RKO (cell line): ENCODE data around the gene FGF19.

ENCODE experiments used
- DNase-seq: peaks from one replicate; pipeline ENCODE4 v3.0.0-alpha.2; 2016; ENCODE audit warnings: low spot score

The FGF19 gene

GRCh38 chr11:69716891-69717747 is 13.3 kb upstream of the FGF19 start:
- no peak for DNase-seq

GRCh38 chr11:69716099-69716498 is 12.3 kb upstream of the FGF19 start:
- no peak for DNase-seq

- DNase-seq = no peak
Measured at GRCh38 chr11:69715446-69715845, 11.6 kb upstream of the FGF19 start.

- no peak for DNase-seq
Measured at GRCh38 chr11:69711822-69712801, 8.3 kb upstream of the FGF19 start.

GRCh38 chr11:69708736-69709401 is 5.0 kb upstream of the FGF19 start:
- no peak for DNase-seq

- no peak for DNase-seq
Measured at GRCh38 chr11:69707176-69707575, 3.4 kb upstream of the FGF19 start.

GRCh38 chr11:69705901-69706787 is 2.3 kb upstream of the FGF19 start:
- DNase-seq = no peak

- no peak for DNase-seq
Measured at GRCh38 chr11:69705351-69705811, 1.6 kb upstream of the FGF19 start.

- DNase-seq = no peak
Measured at GRCh38 chr11:69704508-69705253, 859 bp upstream of the FGF19 start.

GRCh38 chr11:69703453-69703767 is 412 bp downstream of the FGF19 start:
- DNase-seq = no peak

GRCh38 chr11:69702769-69703452 is 911 bp downstream of the FGF19 start:
- DNase-seq = no peak

- no peak for DNase-seq
Measured at GRCh38 chr11:69702239-69702691, 1.6 kb downstream of the FGF19 start.

GRCh38 chr11:69700278-69701140 is 3.3 kb downstream of the FGF19 start:
- no peak for DNase-seq

GRCh38 chr11:69699213-69699612 is 4.6 kb downstream of the FGF19 start:
- DNase-seq = no peak

GRCh38 chr11:69698362-69698761 is 5.5 kb downstream of the FGF19 start:
- DNase-seq = no peak

GRCh38 chr11:69697861-69698260 is 6.0 kb downstream of the FGF19 start:
- no peak for DNase-seq

- no peak for DNase-seq
Measured at GRCh38 chr11:69697469-69697843, 6.4 kb downstream of the FGF19 start.

- no peak for DNase-seq
Measured at GRCh38 chr11:69696749-69697468, 6.9 kb downstream of the FGF19 start.
